ENCODE data around the gene SULF2.

Gene SULF2

DNA sequence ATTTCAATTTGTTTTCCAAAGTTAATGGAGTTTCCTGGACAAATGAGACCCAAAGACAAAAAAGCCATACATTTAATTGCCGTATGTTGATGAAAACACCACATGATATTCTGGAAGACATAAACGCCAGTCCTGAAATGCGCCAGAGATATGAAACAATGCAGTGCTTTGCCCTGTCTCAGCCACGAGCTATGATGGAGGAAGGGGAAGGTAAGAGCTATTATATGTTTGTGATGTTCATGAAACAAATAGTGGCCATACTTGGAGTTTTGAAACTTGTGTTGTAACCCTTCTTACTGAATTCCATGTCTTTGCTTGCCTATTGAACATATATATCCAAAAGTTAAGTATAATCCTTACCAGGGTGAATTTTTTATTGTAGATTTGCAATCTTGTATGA is 157.7 kb downstream of the SULF2 start:
- DNase-seq: no peak

DNA sequence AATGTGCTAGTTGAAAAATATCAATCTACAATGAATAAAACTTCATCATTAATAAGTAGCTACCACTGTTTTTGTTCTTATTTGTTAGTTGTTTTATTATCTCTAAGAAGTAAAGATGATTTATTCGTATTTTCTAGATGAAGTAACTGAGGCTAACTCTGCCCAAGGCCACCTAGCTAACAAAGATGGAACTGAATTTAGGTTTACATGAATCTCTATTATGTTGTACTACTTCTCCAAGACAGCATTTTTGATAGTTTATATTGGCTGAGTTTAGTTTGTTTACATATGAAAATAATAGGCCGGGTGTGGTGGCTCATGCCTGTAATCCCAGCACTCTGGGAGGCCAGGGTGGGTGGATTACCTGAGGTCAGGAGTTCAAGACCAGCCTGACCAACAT is 162.1 kb downstream of the SULF2 start:
- DNase-seq: no peak

DNA sequence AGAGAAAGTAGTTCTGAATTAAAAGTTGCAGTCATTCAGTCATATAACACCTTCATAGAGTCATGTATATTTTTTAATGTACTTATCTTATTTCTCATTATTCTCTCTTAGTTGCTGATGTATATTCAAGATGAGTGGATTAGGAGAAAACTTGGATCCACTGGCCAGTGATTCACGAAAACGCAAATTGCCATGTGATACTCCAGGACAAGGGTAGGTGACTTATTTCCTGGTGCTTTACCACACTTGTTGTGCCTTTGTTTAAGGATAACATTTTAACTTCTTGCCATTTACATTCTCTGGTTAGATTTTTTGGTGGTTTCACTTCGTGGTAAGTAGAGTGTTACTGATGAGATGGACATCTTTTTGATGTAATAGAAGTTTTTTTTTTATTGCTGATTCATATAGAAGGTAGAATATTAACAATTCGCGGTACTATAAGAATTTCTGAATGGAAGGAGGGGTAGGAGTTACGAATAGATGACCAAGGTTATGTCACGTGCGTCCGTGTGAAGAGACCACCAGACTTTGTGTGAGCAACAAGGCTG is 163.1 kb downstream of the SULF2 start:
- DNase-seq: no peak

- peak in 1 of 2 donors; percentile 69 for DNase-seq
Measured at GRCh38 chr20:47620808-47621805, 164.2 kb downstream of the SULF2 start.

GRCh38 chr20:47618479-47618878 is 166.8 kb downstream of the SULF2 start:
- DNase-seq: no peak

- no peak for DNase-seq
Measured at GRCh38 chr20:47614703-47615309, 170.5 kb downstream of the SULF2 start.

- no peak for DNase-seq
Measured at GRCh38 chr20:47612670-47613069, 172.6 kb downstream of the SULF2 start.

GRCh38 chr20:47611785-47612184 is 173.5 kb downstream of the SULF2 start:
- DNase-seq: no peak

DNA sequence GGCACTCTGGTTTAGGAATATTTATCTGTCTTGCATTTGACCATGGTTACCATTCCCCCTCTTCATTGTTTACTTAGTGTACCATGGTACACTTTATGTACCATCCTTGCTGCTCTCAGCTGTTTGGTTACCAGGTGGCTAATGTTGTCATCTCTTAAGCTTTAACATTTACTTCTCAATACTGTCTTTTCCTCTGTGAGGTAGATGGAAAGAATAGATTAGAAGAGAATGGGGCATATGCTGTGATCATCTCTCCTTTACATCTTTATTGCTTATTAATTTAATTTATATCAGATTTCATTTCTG is 174.4 kb downstream of the SULF2 start:
- peak in 1 of 2 donors; percentile 52 for DNase-seq

GRCh38 chr20:47610247-47610944 is 174.9 kb downstream of the SULF2 start:
- DNase-seq: peak; percentile 45 to 62

- no peak for DNase-seq
Measured at GRCh38 chr20:47609001-47609400, 176.3 kb downstream of the SULF2 start.

All from CD4-positive, alpha-beta T cell treated with Interleukin-4 for 1 hour (primary cell).